Natural killer cell (primary cell): Measurements from ENCODE around the gene AP3B1. TPM values are rescaled to one million over a fixed set of nuclear protein-coding genes. Genes with fewer than 3 reads are reported as not detected.

Experiments
- ATAC-seq, 3 donors: fragments of 150-1000 bp in 2 of 3; fragments of 200-7000 bp in 1 of 3; cut with Tn5 transposase; 1 replicate in 1 of 3; 2 replicates in 2 of 3; pipeline ENCODE4 v1.10.0; 2021; ENCODE audit warnings: mild to moderate bottlenecking in 2 of 3, moderate library complexity in 2 of 3
- DNase-seq, 2 donors: peaks; one replicate each; pipeline versions ENCODE4 v3.0.0 to v3.0.0-alpha.2; 2013 to 2021; ENCODE audit warnings: mixed read lengths in 1 of 2
- H3K27ac ChIP-seq: one replicate; pipeline ENCODE4 v1.5.1; 2013; ENCODE audit warnings: mild to moderate bottlenecking, low read length
- H3K27me3 ChIP-seq: one replicate; pipeline ENCODE4 v1.6.1; 2013; ENCODE audit warnings: low read length; ENCODE audit not compliant: control insufficient read depth, insufficient read depth
- H3K36me3 ChIP-seq: one replicate; pipeline ENCODE4 v1.6.1; 2013; ENCODE audit warnings: low read length; ENCODE audit not compliant: control insufficient read depth, insufficient read depth
- H3K4me1 ChIP-seq: one replicate; pipeline ENCODE4 v1.6.1; 2013; ENCODE audit warnings: low read length; ENCODE audit not compliant: control insufficient read depth, insufficient read depth
- H3K4me3 ChIP-seq: one replicate; pipeline ENCODE4 v1.5.1; 2013; ENCODE audit warnings: low read length
- H3K9me3 ChIP-seq: one replicate; pipeline ENCODE4 v1.6.1; 2013; ENCODE audit warnings: low read length; ENCODE audit not compliant: control insufficient read depth, insufficient read depth
- H3K27ac Mint-ChIP-seq, 2 donors: one replicate each; pipeline ENCODE4 v1.8.0; 2022; ENCODE audit warnings: mild to moderate bottlenecking in 2 of 2, mixed read lengths in 2 of 2, moderate library complexity in 1 of 2
- H3K27me3 Mint-ChIP-seq, 2 donors: one replicate each; pipeline ENCODE4 v1.8.0; 2022; ENCODE audit warnings: low read depth in 2 of 2, mixed read lengths in 2 of 2
- H3K36me3 Mint-ChIP-seq: one replicate; pipeline ENCODE4 v1.8.0; 2022; ENCODE audit warnings: mixed read lengths
- H3K4me1 Mint-ChIP-seq, 2 donors: one replicate each; pipeline ENCODE4 v1.8.0; 2022; ENCODE audit warnings: mixed read lengths in 2 of 2
- H3K4me3 Mint-ChIP-seq: one replicate; pipeline ENCODE4 v1.8.0; 2022; ENCODE audit warnings: mild to moderate bottlenecking, moderate library complexity, mixed read lengths
- H3K9me3 Mint-ChIP-seq, 2 donors: one replicate each; pipeline ENCODE4 v1.8.0; 2022; ENCODE audit warnings: mixed read lengths in 2 of 2
- WGBS: methylation state at CpG from one replicate; pipeline ENCODE4 v1.1.7; 2013; ENCODE audit warnings: missing lambda C conversion rate; ENCODE audit not compliant: insufficient coverage; 5-methylcytosine and 5-hydroxymethylcytosine counted together
- intact Hi-C: fragments of 100-400 bp; cut with micrococcal nuclease; formaldehyde crosslinking; loops from one replicate; pipeline ENCODE4 v1.14.2; 2022
- total RNA-seq, 4 donors: library from RNA; stranded (reverse); fragments of 120-200 nt in 1 of 4; gene quantifications; one replicate each; pipeline versions ENCODE4 v1.2.3 to v1.2.4, GENCODE V29; 2013 to 2022
- TF ChIP-seq, protein P1 (sequence below): fragments of 200-600 bp; IDR thresholded peaks from one replicate; pipeline ENCODE4 v1.8.0; 2022; ENCODE audit warnings: antibody characterized with exemption

Gene AP3B1
- total RNA-seq, 3 donors from 2014 or later (not counting 1 experiment from before 2014, with no cell fraction given): 48.5 to 58.2 (median 56.2) TPM

DNA sequence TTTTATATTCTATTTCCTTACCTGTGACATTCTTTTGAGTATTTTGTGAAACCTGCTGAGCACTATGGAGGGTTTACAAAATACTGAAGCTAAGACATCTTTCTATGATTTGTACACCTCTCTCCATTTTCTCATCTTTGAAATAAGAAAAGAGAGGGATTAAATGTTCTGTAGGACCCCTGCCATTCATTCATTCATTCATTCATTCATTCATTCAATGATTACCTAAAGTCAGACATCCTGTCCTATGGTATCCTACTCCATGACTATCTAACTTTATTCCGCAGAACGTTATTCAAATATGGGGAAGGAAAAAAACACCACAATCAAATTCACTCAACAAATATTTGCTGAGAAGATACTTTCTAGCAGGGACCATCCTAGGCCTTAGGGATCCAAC is 51.4 kb downstream of the AP3B1 start:
- DNase-seq (no peak), ATAC-seq (no peak)
- Histone ChIP-seq H3K27ac (no peak overlapping the region), H3K36me3 (no peaks in the 10 kb centered on the region), H3K9me3 (no peaks in the 10 kb centered on the region), H3K4me1 (no peaks in the 10 kb centered on the region), H3K27me3 (no peaks in the 10 kb centered on the region), H3K4me3 (no peak overlapping the region)
- Mint-ChIP-seq H3K4me1 (peaks cover 44% of the 10 kb centered on the region in 2 donors), H3K9me3 (no peaks in the 10 kb centered on the region), H3K36me3 (peaks cover 7% of the 10 kb centered on the region), H3K27ac (no peak overlapping the region), H3K27me3 (no peaks in the 10 kb centered on the region), H3K4me3 (no peak overlapping the region)
- intact Hi-C loops: no loop called here
- 100% methylated on average over 2 of the region's 2 CpGs for WGBS
- TF ChIP-seq, protein P1, sequence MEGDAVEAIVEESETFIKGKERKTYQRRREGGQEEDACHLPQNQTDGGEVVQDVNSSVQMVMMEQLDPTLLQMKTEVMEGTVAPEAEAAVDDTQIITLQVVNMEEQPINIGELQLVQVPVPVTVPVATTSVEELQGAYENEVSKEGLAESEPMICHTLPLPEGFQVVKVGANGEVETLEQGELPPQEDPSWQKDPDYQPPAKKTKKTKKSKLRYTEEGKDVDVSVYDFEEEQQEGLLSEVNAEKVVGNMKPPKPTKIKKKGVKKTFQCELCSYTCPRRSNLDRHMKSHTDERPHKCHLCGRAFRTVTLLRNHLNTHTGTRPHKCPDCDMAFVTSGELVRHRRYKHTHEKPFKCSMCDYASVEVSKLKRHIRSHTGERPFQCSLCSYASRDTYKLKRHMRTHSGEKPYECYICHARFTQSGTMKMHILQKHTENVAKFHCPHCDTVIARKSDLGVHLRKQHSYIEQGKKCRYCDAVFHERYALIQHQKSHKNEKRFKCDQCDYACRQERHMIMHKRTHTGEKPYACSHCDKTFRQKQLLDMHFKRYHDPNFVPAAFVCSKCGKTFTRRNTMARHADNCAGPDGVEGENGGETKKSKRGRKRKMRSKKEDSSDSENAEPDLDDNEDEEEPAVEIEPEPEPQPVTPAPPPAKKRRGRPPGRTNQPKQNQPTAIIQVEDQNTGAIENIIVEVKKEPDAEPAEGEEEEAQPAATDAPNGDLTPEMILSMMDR: no peak

DNA sequence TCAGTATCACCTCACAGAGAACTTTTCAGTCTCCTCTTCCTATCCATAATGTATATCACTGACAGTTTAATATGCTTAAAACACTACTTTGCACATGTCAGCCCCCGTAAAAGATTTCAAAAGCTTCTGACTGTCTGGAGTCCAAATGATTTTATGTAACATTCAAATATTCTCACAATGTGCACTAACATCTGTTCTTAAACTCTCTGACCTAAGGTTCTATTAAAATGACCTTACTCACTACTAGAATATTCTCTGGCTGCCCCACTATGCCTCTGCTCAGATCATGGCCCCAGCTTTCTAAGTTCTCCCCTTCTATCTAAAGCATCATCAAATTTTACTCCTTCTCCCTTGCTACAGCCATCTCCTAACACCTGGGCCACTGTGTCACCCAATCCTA is 52.5 kb downstream of the AP3B1 start:
- intact Hi-C loops: no loop called here
- no peak for ATAC-seq

DNA sequence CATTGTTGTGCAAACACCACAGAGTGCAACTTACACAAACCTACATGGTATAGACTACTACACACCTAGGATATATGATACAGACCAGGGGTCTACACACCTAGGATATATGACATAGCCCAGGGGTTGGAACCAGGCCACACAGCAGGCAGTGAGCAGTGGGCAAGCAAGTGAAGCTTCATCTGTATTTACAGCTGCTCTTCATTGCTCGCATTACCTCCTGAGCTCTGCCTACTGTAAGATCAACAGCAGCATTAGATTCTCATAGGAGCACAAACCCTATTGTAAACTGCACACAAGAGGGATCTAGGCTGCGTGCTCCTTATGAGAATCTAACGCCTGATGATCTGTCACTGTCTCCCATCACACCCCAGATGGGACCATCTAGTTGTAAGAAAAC is 56.6 kb downstream of the AP3B1 start:
- TF ChIP-seq, protein P1: no peak
- no peaks in the 10 kb centered on the region for H3K27me3 Mint-ChIP-seq
- Histone ChIP-seq H3K27ac (no peak overlapping the region), H3K4me1 (no peaks in the 10 kb centered on the region), H3K27me3 (no peaks in the 10 kb centered on the region), H3K36me3 (no peaks in the 10 kb centered on the region), H3K9me3 (no peaks in the 10 kb centered on the region), H3K4me3 (no peak overlapping the region)
- WGBS: 97% methylated on average over 3 of the region's 3 CpGs
- H3K27ac Mint-ChIP-seq: no peak overlapping the region
- ATAC-seq (no peak), DNase-seq (no peak)
- no peaks in the 10 kb centered on the region for H3K9me3 Mint-ChIP-seq
- peaks cover 7% of the 10 kb centered on the region for H3K36me3 Mint-ChIP-seq
- H3K4me3 Mint-ChIP-seq: no peak overlapping the region
- intact Hi-C loops: no loop called here
- H3K4me1 Mint-ChIP-seq: peaks cover 23 to 38% of the 10 kb centered on the region in 2 donors

More for the DNA sequence above, 52.5 kb downstream of the AP3B1 start:
- H3K9me3 Mint-ChIP-seq: no peaks in the 10 kb centered on the region
- Histone ChIP-seq H3K9me3 (no peaks in the 10 kb centered on the region), H3K36me3 (no peaks in the 10 kb centered on the region), H3K27me3 (no peaks in the 10 kb centered on the region), H3K27ac (no peak overlapping the region), H3K4me1 (no peaks in the 10 kb centered on the region), H3K4me3 (no peak overlapping the region)
- H3K27ac Mint-ChIP-seq: peak overlapping the region in 1 of 2 donors; percentile 14
- H3K27me3 Mint-ChIP-seq: no peaks in the 10 kb centered on the region
- H3K36me3 Mint-ChIP-seq: peaks cover 7% of the 10 kb centered on the region
- H3K4me3 Mint-ChIP-seq: no peak overlapping the region
- WGBS: 96% methylated on average over 1 of the region's 1 CpG
- peaks cover 39% of the 10 kb centered on the region in 2 donors for H3K4me1 Mint-ChIP-seq
- TF ChIP-seq, protein P1: no peak
- no peak for DNase-seq

DNA sequence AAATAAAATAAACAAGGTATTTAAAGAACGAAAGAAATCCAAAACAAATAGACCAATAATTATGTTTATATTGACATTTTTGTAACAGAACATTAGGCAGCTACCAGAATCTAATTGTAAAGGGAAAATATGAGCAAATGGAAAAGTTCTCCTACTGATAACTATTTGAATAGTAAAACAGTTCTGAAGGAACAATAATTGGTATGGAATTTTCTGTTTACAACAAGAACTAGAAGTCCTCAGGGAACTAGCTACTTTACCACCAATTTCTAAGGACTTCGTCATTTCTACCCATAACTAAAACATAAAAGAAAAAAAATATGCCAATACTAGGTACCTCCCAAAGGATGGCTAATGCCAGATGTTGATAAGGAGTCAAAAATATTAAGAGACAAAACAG is 58.5 kb downstream of the AP3B1 start:
- H3K4me3 Mint-ChIP-seq: no peak overlapping the region
- peaks cover 7% of the 10 kb centered on the region for H3K36me3 Mint-ChIP-seq
- no CpG with 5 or more reads among the region's 2 CpGs for WGBS
- DNase-seq: no peak
- peaks cover 22 to 33% of the 10 kb centered on the region in 2 donors for H3K4me1 Mint-ChIP-seq
- no peaks in the 10 kb centered on the region for H3K36me3 ChIP-seq
- intact Hi-C loops: no loop called here
- no peak for ATAC-seq
- no peaks in the 10 kb centered on the region for H3K9me3 ChIP-seq
- no peaks in the 10 kb centered on the region for H3K9me3 Mint-ChIP-seq
- no peaks in the 10 kb centered on the region for H3K27me3 ChIP-seq
- H3K4me3 ChIP-seq: no peak overlapping the region
- no peaks in the 10 kb centered on the region for H3K27me3 Mint-ChIP-seq
- no peaks in the 10 kb centered on the region for H3K4me1 ChIP-seq
- H3K27ac ChIP-seq: no peak overlapping the region
- peak overlapping the region in 1 of 2 donors; percentile 19 for H3K27ac Mint-ChIP-seq
- TF ChIP-seq, protein P1: no peak
